GM21515 (cell line): ENCODE results near the gene SH3BGRL3.
"Not testable (repeated sequence)": the region's sequence is repeated elsewhere in the genome, so short reads cannot be mapped to it uniquely, and the experiment has no call there.

Source experiments
- ATAC-seq: cut with Tn5 transposase; IDR thresholded peaks from one replicate; pipeline ENCODE4 v1.9.1; 2021; ENCODE audit not compliant: unreplicated experiment

The SH3BGRL3 gene

DNA sequence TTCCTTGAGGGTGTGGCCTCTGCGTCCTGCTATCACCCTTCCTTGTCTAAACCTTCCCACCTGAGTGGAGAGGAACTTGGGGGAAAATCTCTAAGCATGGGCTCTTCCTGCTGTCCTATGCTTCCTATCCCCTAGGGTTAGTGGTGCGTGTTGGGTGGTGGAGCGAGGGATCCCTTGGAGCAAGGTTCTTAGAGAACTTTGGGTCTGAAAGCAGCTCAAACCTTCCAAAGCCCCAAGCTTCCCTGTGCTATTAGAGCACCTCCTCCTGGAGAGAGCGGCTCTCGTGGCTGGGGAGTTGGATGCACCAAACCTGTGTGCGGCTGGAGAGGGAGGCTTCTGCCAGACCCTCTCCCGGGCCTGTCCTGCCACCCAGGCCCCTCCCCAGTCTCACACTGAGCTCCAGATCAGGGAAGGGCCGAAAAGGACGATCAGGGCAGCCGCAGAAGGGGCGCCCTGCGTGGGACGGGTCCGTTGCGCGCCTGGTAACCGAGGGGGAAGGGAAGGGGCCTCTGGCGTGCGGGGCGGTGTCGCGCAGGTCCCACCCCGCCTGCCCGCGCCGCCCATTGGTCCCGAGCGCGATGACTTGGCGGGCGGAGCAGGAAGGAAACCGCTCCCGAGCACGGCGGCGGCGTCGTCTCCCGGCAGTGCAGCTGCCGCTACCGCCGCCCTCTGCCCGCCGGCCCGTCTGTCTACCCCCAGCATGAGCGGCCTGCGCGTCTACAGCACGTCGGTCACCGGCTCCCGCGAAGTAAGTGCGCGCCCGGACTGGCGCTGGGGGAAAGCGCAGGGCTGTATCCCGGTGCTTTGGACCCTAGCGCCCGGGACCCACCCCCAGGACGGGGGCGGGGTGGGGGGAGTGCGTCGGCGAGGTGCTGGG is at the start of gene SH3BGRL3:
SH3BGRL3 (plus strand) TSS at position 631 of the 877 bp plus-strand sequence; CDS start at position 701, 70 bp downstream.
- ATAC-seq: peak; percentile 51

DNA sequence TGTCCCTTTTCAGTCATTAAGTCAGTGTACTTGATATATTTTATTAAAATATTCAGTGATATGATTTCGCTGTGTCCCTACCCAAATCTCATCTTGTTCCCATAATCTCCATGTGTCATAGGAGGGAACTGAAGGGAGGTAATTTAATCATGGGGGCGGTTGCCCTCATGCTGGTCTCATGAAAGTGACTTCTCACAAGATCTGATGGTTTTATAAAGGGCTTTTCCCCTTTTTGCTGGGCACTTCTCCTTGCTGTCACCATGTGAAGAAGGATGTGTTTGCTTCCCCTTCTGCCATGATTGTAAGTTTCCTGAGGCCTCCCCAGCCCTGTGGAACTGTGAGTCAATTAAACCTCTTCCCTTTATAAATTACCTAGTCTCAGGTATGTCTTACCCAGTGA is 49.2 kb upstream of the SH3BGRL3 start:
- ATAC-seq: not testable (repeated sequence)

DNA sequence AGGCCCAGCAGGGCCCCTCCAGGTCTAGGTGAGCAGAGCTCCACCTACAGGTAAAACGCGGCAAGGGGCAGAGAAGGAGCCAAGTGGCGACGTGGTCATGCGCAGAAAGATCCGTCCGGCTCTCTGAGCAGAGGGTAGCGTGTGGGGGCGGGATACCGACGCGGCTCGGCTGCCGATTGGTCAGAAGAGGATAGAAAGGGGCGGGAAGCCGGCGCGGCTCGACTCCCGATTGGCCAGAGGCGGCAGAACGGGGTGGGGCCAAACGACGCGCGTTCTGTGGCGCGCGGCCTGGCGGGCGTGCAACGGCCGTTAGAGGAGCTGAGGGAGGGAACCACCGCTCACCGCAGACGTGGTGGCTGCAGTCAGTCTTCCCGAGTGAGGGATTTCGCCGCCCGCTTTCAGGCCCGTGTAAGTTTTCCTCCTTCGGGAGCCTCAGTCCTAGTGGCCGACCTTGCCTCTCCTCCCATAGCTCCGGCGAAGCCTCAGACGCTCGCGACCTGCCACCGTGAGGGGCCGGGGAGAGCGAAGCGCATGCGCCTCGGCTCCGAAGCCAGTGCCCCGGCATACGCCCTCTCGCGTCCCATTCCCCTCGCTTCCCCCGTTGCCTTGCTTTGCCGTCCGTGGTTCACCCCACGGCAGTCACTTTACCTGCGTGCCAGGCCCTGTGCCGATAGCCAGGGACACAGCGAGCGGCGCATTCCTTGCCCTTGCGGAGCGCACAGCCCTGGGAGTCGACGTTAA is 45.8 kb upstream of the SH3BGRL3 start, which contains the start of gene CEP85:
CEP85 (plus strand) TSS at position 298 of the 741 bp plus-strand sequence. CDS start 5,584 bp downstream, outside the sequence.
- ATAC-seq: peak; percentile 87

DNA sequence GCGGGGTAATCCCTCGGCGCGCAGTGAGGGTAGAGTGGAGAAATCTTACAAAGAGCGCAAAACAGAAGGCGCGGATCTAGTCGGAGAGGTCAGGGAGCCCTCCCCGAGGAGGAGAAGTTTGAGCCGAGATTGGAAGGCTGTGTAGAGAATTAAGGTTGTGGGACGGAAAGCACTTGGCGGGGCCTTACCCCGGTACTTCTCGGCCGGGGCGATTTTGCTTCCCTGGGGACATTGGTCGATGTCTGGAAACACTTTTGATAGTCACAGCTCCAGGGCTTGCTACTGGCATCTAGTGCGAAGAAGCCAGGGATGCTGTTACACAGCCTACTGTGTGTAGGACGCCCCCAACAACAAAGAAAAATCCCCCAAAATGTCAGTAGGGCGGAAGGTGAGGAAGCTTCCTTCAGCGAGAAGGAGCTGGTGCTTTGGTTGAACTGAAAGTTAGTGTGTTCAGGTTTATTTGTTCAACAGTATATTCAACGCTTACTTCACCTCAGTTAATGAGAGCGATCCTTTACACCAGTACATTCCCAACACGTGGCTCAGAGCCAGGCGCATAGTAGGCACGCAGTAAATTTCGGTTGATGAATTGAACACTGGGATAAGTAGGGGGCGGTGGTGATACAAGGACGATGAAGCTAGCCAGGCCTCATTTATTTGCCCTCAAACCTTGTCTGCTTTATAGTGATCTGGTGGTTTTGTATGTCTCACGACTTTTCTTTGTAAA is 45.1 kb upstream of the SH3BGRL3 start:
- peak; percentile 2 for ATAC-seq

DNA sequence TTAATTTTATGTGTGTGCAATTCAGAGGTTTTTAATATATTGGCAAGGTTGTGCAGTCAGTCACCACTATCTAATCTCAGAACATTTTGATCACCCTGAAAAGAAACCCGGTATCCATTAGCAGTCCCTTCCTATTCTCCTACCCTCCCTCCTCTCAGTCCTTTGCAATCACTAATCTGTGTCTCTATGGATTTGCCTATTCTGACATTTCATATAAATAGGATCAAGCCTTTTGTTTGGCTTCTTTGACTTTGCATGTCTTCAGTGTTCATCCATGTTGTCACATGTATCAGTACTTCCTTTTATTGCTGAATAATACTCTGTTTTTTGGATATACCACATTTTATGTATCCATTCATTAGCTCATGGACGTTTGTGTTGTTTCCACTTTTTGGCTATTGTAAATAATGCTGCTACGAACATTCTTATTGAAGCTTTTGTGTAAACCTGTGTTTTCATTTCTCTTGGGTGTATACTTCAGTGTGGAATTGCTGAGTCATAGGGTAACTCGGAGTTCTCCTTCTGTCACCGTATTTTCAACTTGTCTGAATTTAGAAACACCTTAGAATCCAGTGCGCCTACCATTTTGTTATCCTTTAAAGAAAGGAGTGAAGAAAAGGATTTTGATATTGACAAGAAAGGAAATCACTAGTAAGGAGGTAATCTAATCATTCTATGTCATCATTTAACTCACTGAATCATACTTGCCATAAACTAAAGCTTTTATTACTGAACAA is 42.5 kb upstream of the SH3BGRL3 start:
- no peak for ATAC-seq

DNA sequence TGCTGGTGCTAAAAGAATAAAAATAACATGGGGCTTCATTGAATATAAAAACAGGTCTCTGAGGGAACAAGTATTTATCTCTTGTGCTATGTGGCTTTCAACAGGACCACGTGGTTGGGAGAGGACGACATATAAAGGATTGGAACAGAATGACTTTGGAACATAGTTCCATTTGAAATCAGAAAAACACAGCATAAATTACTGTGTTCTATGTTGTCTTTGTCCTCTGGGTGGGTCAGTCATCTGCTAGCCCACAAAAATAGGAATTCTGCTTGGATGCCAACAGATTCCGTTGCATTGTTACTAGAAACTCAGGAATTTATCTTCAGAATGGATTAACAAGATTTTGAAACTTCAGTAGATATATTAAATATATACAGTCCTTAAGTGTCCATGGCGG is 40.0 kb upstream of the SH3BGRL3 start:
- ATAC-seq: no peak

DNA sequence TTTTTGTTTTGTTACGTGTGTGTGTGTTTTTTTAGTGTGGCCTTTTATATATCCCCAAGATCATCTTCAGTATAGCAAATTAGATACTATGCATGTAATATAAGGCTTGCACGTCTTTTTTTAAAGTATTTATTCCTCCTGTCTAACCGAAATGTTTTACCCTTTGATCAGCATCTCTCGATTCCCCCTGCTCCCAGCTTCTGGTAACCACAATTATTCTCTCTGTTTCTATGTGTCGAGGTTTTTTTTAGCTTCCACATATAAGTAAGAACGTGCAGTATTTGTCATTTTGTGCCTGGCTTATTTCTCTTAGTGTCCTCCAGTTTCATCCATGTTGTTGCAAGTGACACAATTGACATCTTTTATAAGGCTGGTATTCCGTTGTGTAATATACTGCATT is 27.2 kb upstream of the SH3BGRL3 start:
- no peak for ATAC-seq

DNA sequence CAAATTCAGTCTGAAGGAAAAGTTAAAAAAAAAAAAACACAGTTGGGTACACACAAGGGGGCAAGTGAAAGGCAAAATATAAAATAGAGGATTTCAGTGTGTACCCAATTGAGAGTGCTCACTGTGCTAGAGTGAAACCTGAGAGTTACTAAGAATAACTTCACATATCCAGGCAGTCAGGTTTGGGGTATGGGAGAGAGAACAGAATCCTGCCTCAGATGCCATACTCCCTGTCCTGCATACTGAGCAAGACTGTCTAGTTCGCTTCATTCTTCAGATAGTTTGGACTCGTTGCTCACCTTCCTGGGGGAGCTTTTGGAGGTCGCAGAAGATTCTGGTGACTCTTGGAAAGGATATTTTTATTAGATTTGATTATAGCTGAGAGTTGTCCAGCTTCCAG is 25.5 kb upstream of the SH3BGRL3 start:
- no peak for ATAC-seq

DNA sequence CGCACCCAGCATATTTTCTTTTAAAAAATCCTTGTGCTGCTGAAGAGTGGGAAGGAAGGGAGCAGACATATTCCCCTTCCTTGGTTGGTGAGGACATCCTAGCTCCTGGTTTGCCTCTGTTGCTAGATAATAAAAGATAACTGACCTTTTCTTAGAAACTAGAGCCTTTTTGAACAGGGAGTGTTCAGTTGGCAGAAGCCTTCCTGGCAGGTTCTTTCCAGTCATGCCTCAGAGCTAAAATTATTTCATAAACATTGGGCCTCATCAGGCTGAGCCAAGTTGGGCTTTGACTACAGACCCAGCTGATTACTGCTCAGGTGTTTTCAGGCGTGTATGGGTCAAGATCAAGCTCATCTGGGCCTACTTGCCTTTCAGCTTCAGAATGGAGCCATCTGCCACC is 22.7 kb upstream of the SH3BGRL3 start:
- ATAC-seq: no peak

DNA sequence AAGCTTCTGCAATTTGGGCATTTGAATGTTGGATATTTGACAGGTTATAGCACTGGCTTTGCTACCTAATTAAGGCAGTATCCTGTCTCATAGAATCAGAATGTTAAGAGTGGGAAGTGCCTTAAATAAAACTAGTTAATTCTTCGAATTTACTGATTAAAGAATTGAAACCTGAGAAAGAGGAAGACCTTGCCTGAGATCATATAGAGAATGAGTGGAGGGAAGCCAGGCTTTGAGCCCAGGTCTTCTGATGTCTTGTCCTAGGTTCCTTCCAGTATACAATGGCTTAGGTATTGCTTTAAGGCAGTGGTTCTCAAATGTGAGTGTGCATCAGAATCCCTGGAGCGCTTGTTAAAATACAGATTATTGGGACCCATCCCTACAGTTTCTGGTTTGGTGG is 20.9 kb upstream of the SH3BGRL3 start:
- no peak for ATAC-seq

DNA sequence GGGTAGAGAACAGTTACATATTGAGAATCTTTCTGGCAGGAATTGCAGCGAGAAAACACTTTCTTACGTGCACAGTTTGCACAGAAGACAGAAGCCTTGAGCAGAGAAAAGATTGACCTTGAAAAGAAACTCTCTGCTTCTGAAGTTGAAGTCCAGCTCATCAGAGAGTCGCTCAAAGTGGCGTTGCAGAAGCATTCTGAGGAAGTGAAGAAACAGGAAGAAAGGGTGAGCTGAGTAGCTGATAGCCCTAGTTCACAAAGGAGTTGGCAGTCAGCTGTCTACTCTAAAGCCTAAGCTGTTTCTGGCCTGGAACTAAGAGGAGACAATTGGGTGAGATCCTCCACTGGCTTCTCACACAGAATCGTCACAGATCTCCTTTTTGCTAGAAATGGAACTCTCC is 20.3 kb upstream of the SH3BGRL3 start:
- ATAC-seq: no peak

DNA sequence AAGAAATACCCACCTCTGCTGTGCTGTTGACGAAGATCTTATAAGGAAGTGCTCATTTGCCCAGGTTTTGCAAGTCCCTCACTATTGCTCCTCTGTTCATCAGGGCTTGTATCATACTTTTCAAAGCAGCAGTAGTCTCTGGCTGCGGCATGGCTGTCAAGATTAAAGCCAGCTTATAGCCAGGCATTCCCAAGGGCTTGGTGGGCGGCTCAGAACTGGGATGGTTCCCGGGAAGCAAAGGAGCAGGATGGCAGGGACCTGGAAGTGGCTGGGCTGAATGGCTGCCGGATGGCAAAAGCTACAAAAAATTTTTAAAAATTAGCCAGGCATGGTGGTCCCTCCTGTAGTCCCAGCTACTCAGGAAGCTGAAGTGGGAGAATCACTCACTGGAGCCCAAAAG is 16.7 kb upstream of the SH3BGRL3 start:
- ATAC-seq: no peak

DNA sequence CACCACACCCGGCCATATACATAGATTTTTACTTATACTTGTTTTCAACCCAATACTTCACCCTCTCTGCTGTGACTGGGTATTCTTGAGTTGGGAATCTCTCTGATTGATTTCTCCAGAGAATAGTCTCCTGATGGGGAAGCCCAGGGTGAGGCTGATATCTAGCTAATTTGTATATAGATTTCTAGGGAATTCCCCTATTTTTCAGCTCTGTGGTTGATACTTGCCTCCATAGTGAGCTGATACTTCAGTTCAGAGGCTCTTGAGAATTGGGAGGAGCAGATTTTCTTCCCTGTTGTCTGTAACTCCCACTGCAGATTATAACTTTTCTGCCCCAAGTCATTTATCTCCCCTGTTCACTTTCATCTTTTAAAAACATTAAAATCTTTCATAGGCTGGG is 14.5 kb upstream of the SH3BGRL3 start:
- ATAC-seq: no peak

DNA sequence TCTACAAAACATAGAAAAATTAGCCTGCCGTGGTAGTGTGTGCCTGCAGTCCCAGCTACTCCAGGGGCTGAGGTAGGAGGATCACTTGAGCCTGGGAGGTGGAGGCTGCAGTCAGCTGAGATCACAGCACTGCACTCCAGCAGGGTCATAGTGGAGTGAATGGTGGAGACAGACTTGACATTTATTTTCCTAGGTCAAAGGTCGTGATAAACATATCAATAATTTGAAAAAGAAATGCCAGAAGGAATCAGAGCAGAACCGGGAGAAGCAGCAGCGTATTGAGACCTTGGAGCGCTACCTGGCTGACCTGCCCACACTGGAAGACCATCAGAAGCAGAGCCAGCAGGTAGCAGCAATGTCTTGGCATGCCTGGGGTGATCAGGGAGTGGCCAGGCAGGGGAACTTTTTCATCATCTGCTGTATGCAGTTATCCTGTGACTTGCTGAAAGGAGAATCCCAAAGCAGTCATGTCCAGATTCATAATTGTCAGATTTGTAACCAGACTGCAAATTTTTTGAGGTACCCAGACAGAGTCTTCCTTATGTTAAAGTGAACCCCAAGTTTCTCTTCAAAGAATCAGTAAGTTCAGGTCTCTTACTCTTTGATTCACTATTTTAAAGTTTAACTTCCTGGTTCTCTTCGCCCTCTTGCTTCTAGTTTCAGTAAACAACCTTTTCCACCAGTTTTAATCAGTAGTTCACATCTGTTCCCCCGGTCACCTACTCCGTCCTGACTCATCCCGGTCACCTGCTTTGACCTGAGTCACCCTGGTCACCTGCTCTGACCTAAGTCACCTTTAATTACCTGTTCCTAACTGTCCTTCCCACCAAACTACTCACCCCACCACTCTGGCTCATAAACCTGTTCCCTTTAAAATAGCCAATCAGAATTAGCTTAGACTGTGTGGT is 11.3 kb upstream of the SH3BGRL3 start:
- ATAC-seq: no peak

DNA sequence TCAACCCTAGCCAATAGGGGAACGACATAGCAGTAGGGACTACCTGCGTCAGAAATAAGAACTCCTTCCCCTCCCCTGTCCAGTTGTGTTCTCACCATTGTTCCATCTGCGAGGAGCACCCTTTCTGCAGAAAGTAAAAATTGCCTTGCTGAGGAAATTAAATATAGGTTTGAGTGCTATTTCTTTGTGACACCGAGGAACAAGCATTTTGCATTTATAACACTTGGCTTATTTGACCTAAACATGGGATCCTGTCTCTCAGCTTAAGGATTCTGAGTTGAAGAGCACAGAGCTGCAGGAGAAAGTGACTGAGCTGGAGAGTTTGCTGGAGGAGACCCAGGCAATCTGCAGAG is 10.7 kb upstream of the SH3BGRL3 start:
- ATAC-seq: no peak

DNA sequence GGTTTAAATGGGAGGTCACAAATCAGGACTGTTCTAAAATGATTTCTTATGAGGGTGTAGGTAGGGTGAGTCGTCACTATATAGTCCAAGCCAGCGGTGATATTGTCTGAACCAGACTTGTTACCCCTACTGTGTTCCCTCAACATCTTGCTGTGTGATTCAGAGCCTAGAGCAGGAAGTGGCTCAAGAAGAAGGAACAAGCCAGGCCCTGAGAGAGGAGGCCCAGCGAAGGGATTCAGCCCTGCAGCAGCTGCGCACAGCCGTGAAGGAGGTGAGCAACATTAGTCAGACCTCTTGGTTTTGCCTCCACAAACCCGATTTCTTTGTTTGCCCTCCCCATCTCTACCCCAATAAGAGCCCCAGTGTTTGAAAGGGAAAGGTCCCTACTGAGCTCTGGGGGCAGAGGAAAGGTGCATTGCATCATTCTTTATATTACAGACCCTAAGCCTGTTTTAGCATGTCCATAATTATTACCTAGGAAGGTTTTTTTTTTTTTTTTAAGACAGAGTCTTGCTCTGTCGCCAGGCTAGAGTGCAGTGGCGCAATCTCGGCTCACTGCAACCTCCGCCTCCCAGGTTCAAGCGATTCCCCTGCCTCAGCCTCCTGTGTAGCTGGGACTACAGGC is 5.0 kb upstream of the SH3BGRL3 start:
- ATAC-seq: no peak

DNA sequence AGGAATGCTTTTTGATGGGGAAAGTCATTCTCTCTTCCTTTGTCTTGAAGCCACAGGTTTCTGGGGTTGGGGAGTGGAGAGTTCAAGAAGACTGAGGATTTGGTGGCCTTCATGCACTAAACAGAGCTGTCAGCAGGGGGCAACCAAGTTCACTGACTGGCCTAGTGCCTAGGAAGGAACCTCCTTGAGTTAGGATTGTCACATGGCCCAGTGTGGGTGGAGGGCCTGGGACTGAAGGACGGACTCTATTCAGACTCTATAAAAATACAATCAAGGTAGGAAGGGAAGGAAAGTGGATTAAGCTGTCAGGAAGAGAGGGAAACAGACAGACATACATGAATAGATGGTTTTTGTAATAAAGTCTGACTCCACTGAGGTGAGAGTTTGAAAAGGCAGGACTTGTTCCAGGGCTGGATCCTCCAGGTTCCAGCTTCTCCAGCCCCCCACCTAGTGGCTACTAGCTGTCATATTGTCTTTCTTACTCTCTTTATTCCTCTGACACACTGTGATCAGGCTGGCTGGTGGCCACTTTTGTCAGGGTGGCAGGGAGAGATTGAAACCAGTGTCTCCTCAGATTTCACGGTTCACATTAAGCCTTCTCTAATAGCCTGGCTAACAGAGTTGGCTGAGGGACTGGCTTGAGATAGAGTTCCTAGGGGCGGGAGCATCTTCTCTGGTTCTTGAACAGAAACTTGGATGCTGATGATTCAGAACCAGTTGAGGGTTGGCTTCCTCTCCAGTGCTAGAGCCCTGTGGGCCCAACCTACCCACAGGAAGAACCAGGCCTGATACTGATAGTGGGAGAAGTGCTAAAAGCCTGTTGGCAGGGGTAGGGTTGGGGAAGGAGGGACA is 4.1 kb upstream of the SH3BGRL3 start:
- ATAC-seq: no peak

DNA sequence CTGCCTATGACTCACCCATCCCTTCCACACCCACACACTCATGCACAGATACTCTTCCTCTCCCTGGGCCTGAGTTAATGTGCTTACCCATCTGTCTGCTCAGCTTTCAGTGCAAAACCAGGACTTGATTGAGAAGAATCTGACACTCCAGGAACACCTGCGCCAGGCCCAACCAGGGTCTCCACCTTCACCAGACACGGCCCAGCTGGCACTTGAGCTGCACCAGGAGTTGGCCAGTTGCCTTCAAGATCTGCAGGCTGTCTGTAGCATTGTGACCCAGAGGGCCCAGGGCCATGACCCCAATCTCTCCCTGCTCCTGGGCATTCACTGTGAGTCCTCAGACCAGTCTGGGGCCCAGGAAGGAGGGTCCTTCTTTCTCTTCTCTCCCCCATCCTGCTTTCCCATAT is 3.5 kb upstream of the SH3BGRL3 start:
- no peak for ATAC-seq
